Astrocyte (in vitro differentiated cells and primary cell): ENCODE measurements around the gene PBX1. TPM values are rescaled to one million over a fixed set of nuclear protein-coding genes. Genes with fewer than 3 reads are reported as not detected.

Experiments
- DNase-seq: peaks from one replicate; pipeline ENCODE4 v3.0.0-alpha.2; 2010; ENCODE audit warnings: low read depth
- FAIRE-seq: peaks from 2 replicates; lab custom pipeline; 2011; peaks lifted over from hg19 to GRCh38; lab: Jason Lieb, UNC
- H2AFZ ChIP-seq: 2 replicates; pipeline ENCODE4 v1.6.0; 2012; ENCODE audit warnings: low read depth, low read length, inconsistent platforms
- H3K27ac ChIP-seq: 2 replicates; pipeline ENCODE4 v1.5.1; 2011; ENCODE audit warnings: low read depth, low read length, inconsistent platforms
- H3K27me3 ChIP-seq: 2 replicates; pipeline ENCODE4 v1.6.0; 2011; ENCODE audit warnings: low read length, inconsistent platforms; ENCODE audit not compliant: insufficient read depth
- H3K36me3 ChIP-seq: 2 replicates; pipeline ENCODE4 v1.5.1; 2011; ENCODE audit warnings: low read length, inconsistent platforms; ENCODE audit not compliant: insufficient read depth
- H3K4me1 ChIP-seq: 2 replicates; pipeline ENCODE4 v1.5.1; 2011; ENCODE audit warnings: low read length, inconsistent platforms; ENCODE audit not compliant: insufficient read depth
- H3K4me2 ChIP-seq: 2 replicates; pipeline ENCODE4 v1.6.0; 2012; ENCODE audit warnings: low read length, inconsistent platforms
- H3K4me3 ChIP-seq: 2 replicates; pipeline ENCODE4 v1.5.1; 2011; ENCODE audit warnings: low read depth, mild to moderate bottlenecking, low read length, inconsistent platforms; ENCODE audit not compliant: insufficient read depth
- H3K79me2 ChIP-seq: 2 replicates; pipeline ENCODE4 v1.6.0; 2012; ENCODE audit warnings: mild to moderate bottlenecking, low read length, inconsistent platforms; ENCODE audit not compliant: insufficient read depth
- H3K9ac ChIP-seq: 2 replicates; pipeline ENCODE4 v1.6.0; 2012; ENCODE audit warnings: mild to moderate bottlenecking, low read length, inconsistent platforms
- H3K9me3 ChIP-seq: 2 replicates; pipeline ENCODE4 v1.5.1; 2012; ENCODE audit warnings: low read depth, mild to moderate bottlenecking, low read length, inconsistent platforms; ENCODE audit not compliant: insufficient read depth
- H4K20me1 ChIP-seq: 2 replicates; pipeline ENCODE4 v1.6.0; 2012; ENCODE audit warnings: low read length, inconsistent platforms; ENCODE audit not compliant: insufficient read depth
- H3K27ac Mint-ChIP-seq: one replicate; pipeline ENCODE4 v1.8.0; 2021; ENCODE audit warnings: mild to moderate bottlenecking, mixed read lengths; ENCODE audit not compliant: unreplicated experiment
- H3K27me3 Mint-ChIP-seq: one replicate; pipeline ENCODE4 v1.8.0; 2021; ENCODE audit warnings: low read depth, mixed read lengths; ENCODE audit not compliant: unreplicated experiment
- H3K36me3 Mint-ChIP-seq: one replicate; pipeline ENCODE4 v1.8.0; 2021; ENCODE audit warnings: low read depth, mixed read lengths; ENCODE audit not compliant: unreplicated experiment
- H3K4me1 Mint-ChIP-seq: one replicate; pipeline ENCODE4 v1.8.0; 2021; ENCODE audit warnings: low read depth, mixed read lengths; ENCODE audit not compliant: unreplicated experiment
- H3K4me3 Mint-ChIP-seq: one replicate; pipeline ENCODE4 v1.8.0; 2021; ENCODE audit warnings: mild to moderate bottlenecking, moderate library complexity, mixed read lengths; ENCODE audit not compliant: unreplicated experiment
- H3K9me3 Mint-ChIP-seq: one replicate; pipeline ENCODE4 v1.8.0; 2021; ENCODE audit warnings: mild to moderate bottlenecking, mixed read lengths; ENCODE audit not compliant: unreplicated experiment
- CTCF ChIP-seq: IDR thresholded peaks from 2 replicates; pipeline ENCODE4 v1.5.1; 2011; ENCODE audit warnings: low read depth, mild to moderate bottlenecking, inconsistent platforms, low read length, moderate library complexity; ENCODE audit not compliant: insufficient read depth
- EZH2 ChIP-seq: IDR thresholded peaks from 2 replicates; pipeline ENCODE4 v1.6.1; 2012; ENCODE audit warnings: mild to moderate bottlenecking, low read length, inconsistent platforms; ENCODE audit not compliant: insufficient read depth
- total RNA-seq: library from RNA; stranded (reverse); gene quantifications from 2 replicates; pipeline ENCODE4 v1.2.1, GENCODE V29; 2021

Gene PBX1
- total RNA-seq, 1 donor from 2014 or later: 37.2 TPM

DNA sequence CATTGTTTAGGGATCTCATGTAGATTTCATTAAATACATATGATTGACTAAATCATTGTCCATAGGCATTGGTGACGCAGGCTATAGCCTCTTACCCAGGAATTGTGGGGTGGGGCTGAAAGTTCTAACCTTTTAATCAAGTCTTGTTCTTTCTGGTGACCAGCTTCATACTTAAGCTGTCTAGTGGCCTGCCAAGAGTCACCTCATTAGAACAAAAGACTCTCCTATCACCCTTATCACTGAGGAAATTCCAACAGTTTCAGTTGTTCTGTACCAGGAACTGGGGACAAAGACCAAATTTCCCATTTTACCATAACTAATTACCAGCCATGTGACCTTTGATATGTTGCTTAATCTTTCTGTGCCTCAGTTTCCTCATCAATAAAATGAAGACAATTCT, 298.5 kb downstream of the PBX1 start:
- Histone ChIP-seq H2AFZ (no peak overlapping the region), H3K27ac (no peak overlapping the region), H3K4me1 (no peaks in the 10 kb centered on the region), H3K4me2 (no peak overlapping the region), H3K9ac (no peak overlapping the region), H3K79me2 (no peaks in the 10 kb centered on the region), H3K4me3 (no peak overlapping the region), H3K9me3 (no peaks in the 10 kb centered on the region), H3K27me3 (peaks cover 3% of the 10 kb centered on the region), H4K20me1 (no peaks in the 10 kb centered on the region), H3K36me3 (no peaks in the 10 kb centered on the region)
- Mint-ChIP-seq H3K27me3 (peaks cover 9% of the 10 kb centered on the region), H3K4me1 (peaks cover 6% of the 10 kb centered on the region), H3K27ac (no peak overlapping the region), H3K4me3 (no peak overlapping the region), H3K9me3 (peaks cover 2% of the 10 kb centered on the region), H3K36me3 (no peaks in the 10 kb centered on the region)
- DNase-seq: no peak
- no peak for TF ChIP-seq EZH2
- TF ChIP-seq CTCF: no peak
- FAIRE-seq: no peak

GRCh38 chr1:164858096-164858632, 299.2 kb downstream of the PBX1 start:
- FAIRE-seq (no peak), DNase-seq (peak; percentile 36)
- H3K79me2 ChIP-seq: no peaks in the 10 kb centered on the region
- Mint-ChIP-seq H3K4me3 (no peak overlapping the region), H3K36me3 (no peaks in the 10 kb centered on the region), H3K27me3 (peaks cover 9% of the 10 kb centered on the region), H3K4me1 (peaks cover 6% of the 10 kb centered on the region), H3K9me3 (peaks cover 2% of the 10 kb centered on the region), H3K27ac (no peak overlapping the region)
- H3K4me1 ChIP-seq: no peaks in the 10 kb centered on the region
- no peak overlapping the region for H3K4me3 ChIP-seq
- TF ChIP-seq CTCF (no peak), EZH2 (no peak)
- no peak overlapping the region for H3K9ac ChIP-seq
- no peak overlapping the region for H2AFZ ChIP-seq
- no peak overlapping the region for H3K27ac ChIP-seq
- no peak overlapping the region for H3K4me2 ChIP-seq
- H3K27me3 ChIP-seq: peaks cover 3% of the 10 kb centered on the region
- no peaks in the 10 kb centered on the region for H3K9me3 ChIP-seq
- H4K20me1 ChIP-seq: no peaks in the 10 kb centered on the region
- no peaks in the 10 kb centered on the region for H3K36me3 ChIP-seq

- Mint-ChIP-seq H3K9me3 (peaks cover 2% of the 10 kb centered on the region), H3K4me1 (peaks cover 6% of the 10 kb centered on the region), H3K4me3 (no peak overlapping the region), H3K27me3 (peaks cover 11% of the 10 kb centered on the region), H3K27ac (no peak overlapping the region), H3K36me3 (no peaks in the 10 kb centered on the region)
- Histone ChIP-seq H3K4me2 (no peak overlapping the region), H3K27ac (no peak overlapping the region), H3K79me2 (no peaks in the 10 kb centered on the region), H3K4me1 (no peaks in the 10 kb centered on the region), H3K9ac (no peak overlapping the region), H3K9me3 (no peaks in the 10 kb centered on the region), H4K20me1 (no peaks in the 10 kb centered on the region), H3K27me3 (peaks cover 3% of the 10 kb centered on the region), H3K4me3 (no peak overlapping the region), H3K36me3 (no peaks in the 10 kb centered on the region), H2AFZ (no peak overlapping the region)
- TF ChIP-seq EZH2: no peak
- TF ChIP-seq CTCF: no peak
- no peak for FAIRE-seq
- no peak for DNase-seq
Measured at GRCh38 chr1:164861632-164862031, 302.6 kb downstream of the PBX1 start.
